ENCODE data around the gene ETV5. TPM values are rescaled to one million over a fixed set of nuclear protein-coding genes. Genes with fewer than 3 reads are reported as not detected.
A peak's percentile ranks its signal among the peaks of the same experiment; 100 is the strongest.

The ETV5 gene
- total and polyA plus RNA-seq, 4 donors: 3.3 to 14.9 (median 5.5) TPM

GRCh38 chr3:186044968-186045367 is 63.9 kb downstream of the ETV5 start:
- no peak for DNase-seq (ENCODE audit: low spot score)
- Histone ChIP-seq H3K9me3 (ENCODE audit: control insufficient read depth in 4 of 4, low read length in 3 of 4) (no peaks in the 10 kb centered on the region), H3K4me3 (ENCODE audit: low read depth in 1 of 3, low read length in 3 of 3) (no peak overlapping the region), H3K4me1 (ENCODE audit: control insufficient read depth in 4 of 4, insufficient read depth in 4 of 4, low read length in 3 of 4) (no peaks in the 10 kb centered on the region), H3K27ac (ENCODE audit: low read depth in 1 of 2, low read length in 2 of 2) (no peak overlapping the region), H3K9ac (ENCODE audit: low read depth in 1 of 2, low read length in 2 of 2) (no peak overlapping the region), H3K36me3 (ENCODE audit: control insufficient read depth in 4 of 4, insufficient read depth in 3 of 4, low read depth in 1 of 4, low read length in 3 of 4) (no peaks in the 10 kb centered on the region), H3K27me3 (ENCODE audit: control insufficient read depth in 4 of 4, insufficient read depth in 4 of 4, low read length in 3 of 4) (no peaks in the 10 kb centered on the region)
- WGBS: 68% methylated on average over 12 of the region's 12 CpGs
- TF ChIP-seq RAD21 (IDR thresholded peaks at IDR 0.05) (no peak), ZBTB33 (IDR thresholded peaks at IDR 0.05) (no peak), EGR1 (IDR thresholded peaks at IDR 0.05; ENCODE audit: low read depth in 2 of 2) (no peak), NR2F2 (IDR thresholded peaks at IDR 0.05) (no peak), GABPA (IDR thresholded peaks at IDR 0.05 in 1 of 2, conservative IDR thresholded peaks at IDR 0.05 in 1 of 2) (no peak)

GRCh38 chr3:186044427-186044826 is 64.5 kb downstream of the ETV5 start:
- Histone ChIP-seq H3K4me3 (ENCODE audit: low read depth in 1 of 3, low read length in 3 of 3) (no peak overlapping the region), H3K27me3 (ENCODE audit: control insufficient read depth in 4 of 4, insufficient read depth in 4 of 4, low read length in 3 of 4) (no peaks in the 10 kb centered on the region), H3K9me3 (ENCODE audit: control insufficient read depth in 4 of 4, low read length in 3 of 4) (no peaks in the 10 kb centered on the region), H3K4me1 (ENCODE audit: control insufficient read depth in 4 of 4, insufficient read depth in 4 of 4, low read length in 3 of 4) (no peaks in the 10 kb centered on the region), H3K27ac (ENCODE audit: low read depth in 1 of 2, low read length in 2 of 2) (no peak overlapping the region), H3K36me3 (ENCODE audit: control insufficient read depth in 4 of 4, insufficient read depth in 3 of 4, low read depth in 1 of 4, low read length in 3 of 4) (no peaks in the 10 kb centered on the region), H3K9ac (ENCODE audit: low read depth in 1 of 2, low read length in 2 of 2) (no peak overlapping the region)
- no peak for TF ChIP-seq REST (IDR thresholded peaks at IDR 0.05)
- TF ChIP-seq JUND (IDR thresholded peaks at IDR 0.05): no peak
- peak in 1 of 2 donors; percentile 16 for TF ChIP-seq HNF4A (conservative IDR thresholded peaks at IDR 0.05)
- TF ChIP-seq ZBTB33 (IDR thresholded peaks at IDR 0.05): no peak
- TF ChIP-seq MAX (IDR thresholded peaks at IDR 0.05): no peak
- TF ChIP-seq NR2F2 (IDR thresholded peaks at IDR 0.05): no peak
- TF ChIP-seq FOXA1 (IDR thresholded peaks at IDR 0.05): no peak
- peak; percentile 64 to 85 for TF ChIP-seq RXRA (IDR thresholded peaks at IDR 0.05)
- TF ChIP-seq RAD21 (IDR thresholded peaks at IDR 0.05): peak in 1 of 2 donors; percentile 23
- DNase-seq (ENCODE audit: low spot score): no peak
- 85% methylated on average over 3 of the region's 3 CpGs for whole genome bisulfite sequencing
